Mesenchymal stem cell (in vitro differentiated cells and primary cell): ENCODE results near the gene DNAJC6. TPM values are rescaled to one million over a fixed set of nuclear protein-coding genes. Genes with fewer than 3 reads are reported as not detected.
A peak's percentile ranks its signal among the peaks of the same experiment; 100 is the strongest.

Experiments used
- DNase-seq: peaks from one replicate; pipeline ENCODE4 v3.0.0-alpha.2; 2013
- H2AFZ ChIP-seq: one replicate; pipeline ENCODE4 v1.6.1; 2013; ENCODE audit warnings: low read depth, mild to moderate bottlenecking, control low read depth, inconsistent platforms, low read length, moderate library complexity
- H2AK5ac ChIP-seq: 2 replicates; pipeline ENCODE4 v1.6.1; 2013; ENCODE audit warnings: low read length, moderate library complexity, mild to moderate bottlenecking, inconsistent platforms; ENCODE audit not compliant: severe bottlenecking
- H2BK120ac ChIP-seq: one replicate; pipeline ENCODE4 v1.6.1; 2013; ENCODE audit warnings: low read depth, mild to moderate bottlenecking, inconsistent platforms, low read length, moderate library complexity
- H2BK12ac ChIP-seq, 2 experiments: one replicate each; pipeline ENCODE4 v1.6.1; 2013; ENCODE audit warnings: inconsistent platforms in 2 of 2, low read length in 2 of 2, mild to moderate bottlenecking in 2 of 2, moderate library complexity in 2 of 2, control low read depth in 1 of 2
- H2BK15ac ChIP-seq: one replicate; pipeline ENCODE4 v1.6.1; 2013; ENCODE audit warnings: mild to moderate bottlenecking, low read depth, inconsistent platforms; ENCODE audit not compliant: poor library complexity, severe bottlenecking
- H2BK5ac ChIP-seq: 2 replicates; pipeline ENCODE4 v1.6.1; 2013; ENCODE audit warnings: low read depth, mild to moderate bottlenecking, low read length, control low read depth, inconsistent platforms; ENCODE audit not compliant: poor library complexity, severe bottlenecking
- H3K14ac ChIP-seq, 2 experiments: one replicate each; pipeline ENCODE4 v1.6.1; 2013; ENCODE audit warnings: inconsistent platforms in 2 of 2, low read length in 2 of 2, control low read depth in 1 of 2, mild to moderate bottlenecking in 1 of 2, moderate library complexity in 1 of 2
- H3K18ac ChIP-seq, 2 experiments: one replicate each; pipeline ENCODE4 v1.6.1; 2013; ENCODE audit warnings: inconsistent platforms in 2 of 2, low read length in 2 of 2, control low read depth in 1 of 2, low read depth in 1 of 2, mild to moderate bottlenecking in 1 of 2
- H3K23ac ChIP-seq, 2 experiments: one replicate each; pipeline ENCODE4 v1.6.1; 2013; ENCODE audit warnings: inconsistent platforms in 2 of 2, low read length in 2 of 2, mild to moderate bottlenecking in 2 of 2, moderate library complexity in 2 of 2, control low read depth in 1 of 2
- H3K27ac ChIP-seq: 2 replicates; pipeline ENCODE4 v1.5.1; 2013; ENCODE audit warnings: mild to moderate bottlenecking, moderate library complexity, low read length, control low read depth, inconsistent platforms; ENCODE audit not compliant: poor library complexity, severe bottlenecking
- H3K27me3 ChIP-seq, 2 experiments: 2 replicates each; pipeline versions ENCODE4 v1.6.1 to v1.7.0; 2013; ENCODE audit warnings: low read length in 2 of 2, mild to moderate bottlenecking in 2 of 2, moderate library complexity in 2 of 2, control low read depth in 1 of 2, inconsistent platforms in 1 of 2; ENCODE audit not compliant: control insufficient read depth in 1 of 2, insufficient read depth in 1 of 2
- H3K36me3 ChIP-seq, 2 experiments: 2 replicates each; pipeline versions ENCODE4 v1.6.1 to v1.7.0; 2013; ENCODE audit warnings: low read length in 2 of 2, control low read depth in 1 of 2, inconsistent platforms in 1 of 2, low read depth in 1 of 2, mild to moderate bottlenecking in 1 of 2; ENCODE audit not compliant: insufficient read depth in 2 of 2, control insufficient read depth in 1 of 2
- H3K4ac ChIP-seq, 2 experiments: one replicate each; pipeline ENCODE4 v1.6.1; 2013; ENCODE audit warnings: inconsistent platforms in 2 of 2, low read length in 2 of 2, mild to moderate bottlenecking in 2 of 2, moderate library complexity in 2 of 2, control low read depth in 1 of 2, low read depth in 1 of 2
- H3K4me1 ChIP-seq: 2 replicates; pipeline ENCODE4 v1.6.1; 2013; ENCODE audit warnings: low read depth, low read length, control low read depth; ENCODE audit not compliant: control insufficient read depth, insufficient read depth
- H3K4me2 ChIP-seq: 2 replicates; pipeline ENCODE4 v1.6.1; 2013; ENCODE audit warnings: low read length, mild to moderate bottlenecking, inconsistent platforms; ENCODE audit not compliant: poor library complexity, severe bottlenecking
- H3K4me3 ChIP-seq, 2 experiments: 2 replicates each; pipeline versions ENCODE4 v1.5.1 to v1.7.0; 2013; ENCODE audit warnings: low read length in 2 of 2, mild to moderate bottlenecking in 2 of 2, control low read depth in 1 of 2, low read depth in 1 of 2; ENCODE audit not compliant: insufficient read depth in 1 of 2
- H3K79me1 ChIP-seq: replicated peaks from 2 replicates; pipeline ENCODE4 v1.6.1; 2013; ENCODE audit warnings: mild to moderate bottlenecking, control low read depth, low read length, inconsistent platforms; ENCODE audit not compliant: poor library complexity, severe bottlenecking
- H3K9ac ChIP-seq: 2 replicates; pipeline ENCODE4 v1.7.0; 2013; ENCODE audit warnings: mild to moderate bottlenecking, low read length, moderate library complexity
- H3K9me3 ChIP-seq: 2 replicates; pipeline ENCODE4 v1.7.0; 2013; ENCODE audit warnings: mild to moderate bottlenecking, low read length; ENCODE audit not compliant: control insufficient read depth
- H4K8ac ChIP-seq: one replicate; pipeline ENCODE4 v1.6.1; 2013; ENCODE audit warnings: inconsistent platforms, mild to moderate bottlenecking, low read length, moderate library complexity
- H4K91ac ChIP-seq: one replicate; pipeline ENCODE4 v1.6.1; 2013; ENCODE audit warnings: mild to moderate bottlenecking, low read length, inconsistent platforms
- WGBS: methylation state at CpG from one replicate; pipeline ENCODE4 v1.1.7; 2013; ENCODE audit warnings: mixed read lengths; 5-methylcytosine and 5-hydroxymethylcytosine counted together
- small RNA-seq: library from polyadenylated mRNA; stranded (forward); fragments of <200 nt; extraction: miRNeasy Mini kit (QIAGEN cat#:217004); gene quantifications from one replicate; pipeline ENCODE3, GENCODE V24; 2013; ENCODE audit warnings: low read depth

DNAJC6 gene

DNA sequence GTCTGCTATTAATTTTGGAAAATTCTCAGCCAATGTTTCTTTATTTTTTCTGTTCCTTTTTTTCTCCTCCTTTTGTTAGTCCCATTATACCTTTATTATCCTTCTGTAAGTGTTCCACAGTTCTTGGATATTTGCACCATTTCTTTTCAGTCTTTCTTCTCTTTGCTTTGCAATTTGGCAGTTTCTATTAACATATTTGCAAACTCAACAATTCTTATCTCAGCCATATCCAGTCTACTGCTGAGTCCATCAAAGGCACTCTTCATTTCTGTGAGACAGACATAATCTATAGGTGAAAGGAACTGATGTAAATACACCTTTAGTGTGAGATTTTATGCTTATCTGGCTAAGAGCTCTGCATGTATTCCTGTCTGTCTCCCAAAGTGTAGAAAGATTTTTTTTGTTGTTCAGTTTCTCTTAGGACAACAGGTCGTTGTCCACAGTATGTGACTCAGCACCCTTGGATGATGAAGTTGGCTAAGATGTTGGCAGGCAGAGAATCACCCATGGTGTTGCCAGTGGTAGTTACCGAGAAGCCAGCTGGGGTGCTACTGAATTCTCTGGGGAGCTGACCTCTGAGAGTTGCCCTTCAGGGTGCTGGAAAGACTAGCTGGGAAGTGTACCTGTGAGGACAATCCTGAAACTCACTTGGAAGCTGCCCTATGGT is 149.5 kb downstream of the DNAJC6 start:
- Histone ChIP-seq H3K27me3 (no peaks in the 10 kb centered on the region), H3K4me2 (no peak overlapping the region), H4K8ac (no peak overlapping the region), H3K36me3 (no peaks in the 10 kb centered on the region), H3K9me3 (peaks cover 4% of the 10 kb centered on the region), H2BK5ac (no peak overlapping the region), H2BK15ac (no peak overlapping the region), H3K18ac (peak overlapping the region in 1 of 2 experiments; percentile 31), H3K14ac (no peak overlapping the region), H3K4me1 (peaks cover 2% of the 10 kb centered on the region), H3K27ac (no peak overlapping the region), H3K4ac (no peak overlapping the region), H4K91ac (no peak overlapping the region), H3K4me3 (no peak overlapping the region), H2AFZ (no peak overlapping the region), H2AK5ac (no peak overlapping the region), H3K79me1 (peaks cover 12% of the 10 kb centered on the region), H3K9ac (no peak overlapping the region), H2BK12ac (peak overlapping the region in 1 of 2 experiments; percentile 8), H3K23ac (no peak overlapping the region), H2BK120ac (no peak overlapping the region)
- DNase-seq, result no peak
- WGBS, result 84% methylated on average over 2 of the region's 2 CpGs

DNA sequence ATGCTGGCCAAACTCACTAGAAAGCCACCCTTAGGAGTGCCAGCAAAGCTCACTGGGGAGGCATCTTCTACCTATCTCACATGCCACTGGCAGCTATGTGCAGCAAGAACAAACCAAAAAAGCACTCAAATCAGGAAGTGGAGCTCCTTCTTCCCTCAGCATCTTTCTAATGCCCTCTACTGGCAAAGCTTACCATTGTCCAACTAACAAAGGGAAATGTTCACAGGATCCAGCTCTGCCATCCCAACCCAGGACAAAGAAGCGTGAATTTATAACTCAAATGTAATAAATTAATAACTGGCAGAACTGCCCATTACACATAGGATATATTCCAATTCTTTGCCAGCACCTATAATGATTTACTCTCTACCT is 150.0 kb downstream of the DNAJC6 start:
- H3K79me1 ChIP-seq, result peaks cover 12% of the 10 kb centered on the region
- H3K9ac ChIP-seq, result no peak overlapping the region
- H3K27me3 ChIP-seq, result no peaks in the 10 kb centered on the region
- no peak overlapping the region for H2AK5ac ChIP-seq
- no peak overlapping the region for H3K23ac ChIP-seq
- DNase-seq, result peak; percentile 37
- no peaks in the 10 kb centered on the region for H3K36me3 ChIP-seq
- H3K4ac ChIP-seq, result no peak overlapping the region
- no peak overlapping the region for H4K91ac ChIP-seq
- no peak overlapping the region for H2AFZ ChIP-seq
- peaks cover 2% of the 10 kb centered on the region for H3K4me1 ChIP-seq
- H2BK5ac ChIP-seq, result no peak overlapping the region
- peaks cover 4% of the 10 kb centered on the region for H3K9me3 ChIP-seq
- H3K4me2 ChIP-seq, result no peak overlapping the region
- no peak overlapping the region for H2BK120ac ChIP-seq
- no peak overlapping the region for H3K27ac ChIP-seq
- no peak overlapping the region for H3K4me3 ChIP-seq
- H3K18ac ChIP-seq, result peak overlapping the region in 1 of 2 experiments; percentile 31
- peak overlapping the region in 1 of 2 experiments; percentile 8 for H2BK12ac ChIP-seq
- H2BK15ac ChIP-seq, result no peak overlapping the region
- 96% methylated on average over 1 of the region's 1 CpG for WGBS
- no peak overlapping the region for H4K8ac ChIP-seq
- no peak overlapping the region for H3K14ac ChIP-seq

Small RNA genes lying within 50 kb of the gene (small RNA-seq; reads per million reads assigned to genes)
- gene COX6CP13 (not detected), gene RNU2-15P (not detected)
